K562 (cell line): ENCODE measurements around the gene GPR82. TPM values are rescaled to one million over a fixed set of nuclear protein-coding genes. Genes with fewer than 3 reads are reported as not detected.

Experiments
- ATF2 ChIP-seq: sonication (generic); formaldehyde crosslinking; IDR thresholded peaks from 2 replicates; pipeline ENCODE4 v1.8.1; 2022; ENCODE audit warnings: missing genetic modification reagents
- ELK3 ChIP-seq: fragments of 450-650 bp; formaldehyde crosslinking; IDR thresholded peaks from 2 replicates; pipeline ENCODE4 v1.4.0; 2020; ENCODE audit warnings: mild to moderate bottlenecking
- FOXA1 ChIP-seq: fragments of 450-650 bp; IDR thresholded peaks from 2 replicates; pipeline ENCODE4 v1.6.1; 2016; ENCODE audit warnings: mild to moderate bottlenecking, borderline replicate concordance
- FOXJ2 ChIP-seq: fragments of 200-800 bp; sonication (Bioruptor generic); IDR thresholded peaks from 2 replicates; pipeline ENCODE4 v1.6.1; 2016; ENCODE audit warnings: missing genetic modification characterization, missing compliant biosample characterization
- GMEB1 ChIP-seq: fragments of 250-450 bp; sonication (Bioruptor Pico); IDR thresholded peaks from 2 replicates; pipeline ENCODE4 v1.4.0; 2020; ENCODE audit warnings: mild to moderate bottlenecking
- GTF2B ChIP-seq: IDR thresholded peaks from 2 replicates; pipeline ENCODE4 v1.6.1; 2011; ENCODE audit not compliant: insufficient read length; ENCODE audit errors: extremely low read depth
- JUND ChIP-seq, 2 experiments: IDR thresholded peaks; 2 replicates in 1 of 2; 3 replicates in 1 of 2; pipeline ENCODE4 v1.6.1; 2011; ENCODE audit warnings: borderline replicate concordance in 2 of 2, low read depth in 2 of 2, low read length in 2 of 2, improper control_type of control experiment in 1 of 2, missing biosample characterization in 1 of 2, missing genetic modification characterization in 1 of 2, missing genetic modification reagents in 1 of 2
- POLR3G ChIP-seq: IDR thresholded peaks from 2 replicates; pipeline ENCODE4 v1.6.1; 2011; ENCODE audit not compliant: insufficient read length, insufficient replicate concordance; ENCODE audit errors: extremely low read depth
- RHOXF2B ChIP-seq: fragments of 250-450 bp; sonication (Bioruptor Pico); conservative IDR thresholded peaks from 2 replicates; pipeline ENCODE4 v1.5.1; 2021
- SMAD4 ChIP-seq: fragments of 250-450 bp; sonication (Bioruptor Pico); conservative IDR thresholded peaks from 2 replicates; pipeline ENCODE4 v1.8.0; 2021; ENCODE audit warnings: inconsistent platforms, mild to moderate bottlenecking, moderate library complexity
- ZFP36 ChIP-seq: fragments of 150-350 bp; IDR thresholded peaks from 2 replicates; pipeline ENCODE4 v1.6.1; 2018; ENCODE audit warnings: low read length, low read depth; ENCODE audit not compliant: partially characterized antibody
- polyA plus RNA-seq, 8 experiments: library from polyadenylated mRNA; depleted of rRNA in 4 of 8; stranded (reverse) in 5 of 8; unstranded in 3 of 8; fragments of >200 nt; fragmentation: Nextera tagmentation in 2 of 8; fragmentation: Illumina TruSeq in 1 of 8; extraction: Ambion mirVana in 2 of 8; extraction: Trizol in 1 of 8; gene quantifications; 2 replicates each; pipeline versions ENCODE4 v1.2.1 to v1.2.3, GENCODE V29; 2011 to 2014; ENCODE audit warnings: inconsistent platforms in 1 of 8, missing spikeins in 1 of 8
- small RNA-seq: library from RNA; depleted of rRNA; stranded (forward); fragments of <200 nt; gene quantifications from one replicate; pipeline ENCODE3, GENCODE V24; 2014
- total RNA-seq, 7 experiments: library from RNA; depleted of rRNA in 6 of 7; stranded (reverse); fragments of >200 nt in 6 of 7; fragmentation: Illumina TruSeq in 2 of 7; extraction: Trizol in 2 of 7; gene quantifications; 2 replicates each; pipeline versions ENCODE4 v1.2.1 to v1.2.3, GENCODE V29; 2011 to 2021; ENCODE audit warnings: low replicate concordance in 1 of 7

The GPR82 gene
- total and polyA plus RNA-seq, 9 of the 15 experiments (the other 6 are each of a cell fraction or from before 2014, with no cell fraction given) = not detected

GRCh38 chrX:41779030-41779564 is 55.1 kb downstream of the GPR82 start (continued):
- TF ChIP-seq GMEB1 (CRISPR knock-in tag) (no peak), SMAD4 (no peak), RHOXF2B (CRISPR knock-in tag) (no peak), POLR3G (no peak), JUND (IDR thresholded peaks at IDR 0.05; ENCODE audit: borderline replicate concordance, low read depth, low read length) (no peak), JUND (tag; IDR thresholded peaks at IDR 0.05; ENCODE audit: borderline replicate concordance, low read depth, low read length) (no peak), ATF2 (no peak), GTF2B (no peak), ELK3 (CRISPR knock-in tag) (no peak), FOXA1 (no peak), ZFP36 (no peak), FOXJ2 (tag) (no peak)

Small RNA genes lying within 50 kb of the gene (small RNA-seq; reads per million reads assigned to genes)
- not detected for gene RN7SL144P

Other genes with a start within 250 kb of the GPR82 start
- gene GPR34, start 35.2 kb upstream of the GPR82 start, total RNA-seq (2014; rRNA removed) = not detected in 2 replicates
- gene GPR34, start 35.2 kb upstream of the GPR82 start, total RNA-seq (2014; rRNA removed; fragmentation: Illumina TruSeq; extraction: Trizol) = not detected in 2 replicates
- not detected in 2 replicates for gene GPR34, start 35.2 kb upstream of the GPR82 start, total RNA-seq (2015; rRNA removed; fragmentation: Illumina TruSeq; extraction: Trizol)
- gene GPR34, start 35.2 kb upstream of the GPR82 start, total RNA-seq (2021) = not detected in 2 replicates
- not detected in 2 replicates for gene GPR34, start 35.2 kb upstream of the GPR82 start, polyA plus RNA-seq (2011; rRNA removed)
- not detected in 2 replicates for gene GPR34, start 35.2 kb upstream of the GPR82 start, polyA plus RNA-seq (2014; fragmentation: Illumina TruSeq; extraction: Trizol)
- gene GPR34, start 35.2 kb upstream of the GPR82 start, polyA plus RNA-seq (2014; fragmentation: Nextera tagmentation; extraction: Ambion mirVana) = not detected
- 0.13 TPM in 1 of 2 replicates, not detected in the other for gene GPR34, start 35.2 kb upstream of the GPR82 start, polyA plus RNA-seq (2014; rRNA removed)
- gene CASK, start 199.4 kb downstream of the GPR82 start, total RNA-seq (2014; rRNA removed) = 2.4 and 5.4 TPM in 2 replicates
- 6.3 TPM in 2 replicates for gene CASK, start 199.4 kb downstream of the GPR82 start, total RNA-seq (2014; rRNA removed; fragmentation: Illumina TruSeq; extraction: Trizol)
- 4.9 and 5.3 TPM in 2 replicates for gene CASK, start 199.4 kb downstream of the GPR82 start, total RNA-seq (2015; rRNA removed; fragmentation: Illumina TruSeq; extraction: Trizol)
- gene CASK, start 199.4 kb downstream of the GPR82 start, total RNA-seq (2021) = 5.7 and 7.4 TPM in 2 replicates
- 1.9 and 5.2 TPM in 2 replicates for gene CASK, start 199.4 kb downstream of the GPR82 start, polyA plus RNA-seq (2011; rRNA removed)
- gene CASK, start 199.4 kb downstream of the GPR82 start, polyA plus RNA-seq (2014; fragmentation: Illumina TruSeq; extraction: Trizol) = 2.6 and 3.1 TPM in 2 replicates
- gene CASK, start 199.4 kb downstream of the GPR82 start, polyA plus RNA-seq (2014; fragmentation: Nextera tagmentation; extraction: Ambion mirVana) = 1 to 10 TPM; 1.3 to 1.5 TPM
- 2.3 and 3.8 TPM in 2 replicates for gene CASK, start 199.4 kb downstream of the GPR82 start, polyA plus RNA-seq (2014; rRNA removed)